Type B pancreatic cell (in vitro differentiated cells): ENCODE measurements around the gene PLEKHA7. TPM values are rescaled to one million over a fixed set of nuclear protein-coding genes. Genes with fewer than 3 reads are reported as not detected.

Experiments
- DNase-seq: peaks from one replicate; pipeline ENCODE4 v3.0.0; 2021; ENCODE audit warnings: mixed read lengths; ENCODE audit not compliant: unreplicated experiment; ENCODE audit errors: extremely low spot score
- H3K27ac Mint-ChIP-seq: 2 replicates; pipeline ENCODE4 v1.8.0; 2021; ENCODE audit warnings: mild to moderate bottlenecking, mixed read lengths
- H3K27me3 Mint-ChIP-seq: 2 replicates; pipeline ENCODE4 v1.8.0; 2021; ENCODE audit warnings: mixed read lengths
- H3K36me3 Mint-ChIP-seq: 2 replicates; pipeline ENCODE4 v1.8.0; 2021; ENCODE audit warnings: mixed read lengths
- H3K4me1 Mint-ChIP-seq: one replicate; pipeline ENCODE4 v1.8.0; 2021; ENCODE audit warnings: mixed read lengths; ENCODE audit not compliant: unreplicated experiment
- H3K4me3 Mint-ChIP-seq: 2 replicates; pipeline ENCODE4 v1.8.0; 2021; ENCODE audit warnings: mild to moderate bottlenecking, mixed read lengths
- H3K9me3 Mint-ChIP-seq: 2 replicates; pipeline ENCODE4 v1.8.0; 2021; ENCODE audit warnings: mixed read lengths
- CTCF ChIP-seq: fragments of 200-600 bp; sonication (generic); conservative IDR thresholded peaks from 2 replicates; pipeline ENCODE4 v1.5.0; 2021; ENCODE audit warnings: antibody characterized with exemption, mild to moderate bottlenecking
- total RNA-seq: library from RNA; stranded (reverse); gene quantifications from 2 replicates; pipeline ENCODE4 v1.2.1, GENCODE V29; 2021; ENCODE audit warnings: low replicate concordance

The PLEKHA7 gene
- total RNA-seq, 1 donor from 2014 or later = 64.7 TPM

GRCh38 chr11:16773981-16774935, 240.0 kb downstream of the PLEKHA7 start:
- H3K36me3 Mint-ChIP-seq = peaks cover 4% of the 10 kb centered on the region
- peak overlapping the region; percentile 41 for H3K27ac Mint-ChIP-seq
- peaks cover 21% of the 10 kb centered on the region for H3K4me1 Mint-ChIP-seq
- DNase-seq = peak; percentile 50
- H3K4me3 Mint-ChIP-seq = no peak overlapping the region
- no peak for TF ChIP-seq CTCF
- no peaks in the 10 kb centered on the region for H3K9me3 Mint-ChIP-seq
- H3K27me3 Mint-ChIP-seq = no peaks in the 10 kb centered on the region

DNA sequence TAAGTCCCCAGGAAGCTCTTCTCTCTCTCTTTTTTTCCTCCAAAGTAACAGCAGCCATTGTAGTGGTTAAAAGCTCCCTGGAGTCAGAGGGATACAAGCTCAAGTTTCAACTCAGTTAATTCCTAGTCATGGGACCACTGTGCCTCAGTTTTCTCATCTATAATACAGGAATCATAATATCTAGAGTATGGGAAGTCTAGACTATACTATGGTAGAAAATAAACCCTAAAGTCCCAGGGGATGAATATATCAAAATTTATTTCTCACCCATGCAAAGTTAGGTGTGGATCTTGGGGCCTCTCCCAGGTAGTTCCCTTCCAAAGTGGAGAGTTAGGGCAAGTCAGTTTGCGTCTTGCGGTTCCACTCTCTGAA, 242.1 kb downstream of the PLEKHA7 start:
- Mint-ChIP-seq H3K27ac (no peak overlapping the region), H3K36me3 (no peaks in the 10 kb centered on the region), H3K9me3 (no peaks in the 10 kb centered on the region), H3K27me3 (no peaks in the 10 kb centered on the region), H3K4me1 (peaks cover 17% of the 10 kb centered on the region), H3K4me3 (no peak overlapping the region)
- no peak for DNase-seq
- no peak for TF ChIP-seq CTCF

DNA sequence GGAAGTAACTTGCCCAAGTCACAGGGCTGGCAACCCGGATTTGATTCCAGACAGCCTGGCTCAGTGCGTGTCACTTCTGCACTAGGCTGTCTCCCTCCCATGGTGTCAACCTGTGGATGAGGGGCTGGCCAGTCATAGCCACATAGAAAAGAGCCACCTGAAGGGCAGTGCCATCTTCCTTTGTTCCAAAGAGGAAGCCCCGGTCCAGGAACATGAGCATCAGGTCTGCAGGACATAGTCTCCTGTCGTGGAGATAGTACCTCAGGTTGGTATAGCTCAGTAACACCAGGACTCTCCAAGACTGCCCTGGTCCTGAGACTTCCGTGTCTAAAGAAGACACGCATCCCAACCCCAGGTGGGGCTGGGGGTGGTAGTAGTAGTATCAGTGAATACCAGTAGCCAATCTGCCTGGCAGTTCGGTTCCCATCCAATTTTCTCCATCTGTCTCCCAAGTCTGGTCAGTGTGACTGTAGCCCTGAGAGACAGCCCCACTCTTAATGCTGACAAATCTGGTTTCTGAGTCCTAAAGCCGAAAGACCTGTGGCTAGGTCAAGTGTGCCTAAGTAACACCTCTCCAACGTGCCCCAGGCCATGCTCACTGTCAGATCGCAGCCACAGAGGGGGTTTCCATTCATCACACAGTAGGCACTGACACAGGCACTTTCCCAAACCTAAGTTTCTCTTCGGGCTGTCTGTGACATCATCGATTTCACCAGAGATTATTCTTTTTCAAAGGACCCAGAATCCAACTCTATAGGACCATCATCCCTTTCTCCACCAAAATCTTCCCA, 242.7 kb downstream of the PLEKHA7 start:
- Mint-ChIP-seq H3K27me3 (no peaks in the 10 kb centered on the region), H3K4me1 (peaks cover 11% of the 10 kb centered on the region), H3K27ac (no peak overlapping the region), H3K4me3 (no peak overlapping the region), H3K9me3 (no peaks in the 10 kb centered on the region), H3K36me3 (no peaks in the 10 kb centered on the region)
- TF ChIP-seq CTCF = no peak
- DNase-seq = peak; percentile 52

GRCh38 chr11:16770016-16770415, 244.2 kb downstream of the PLEKHA7 start:
- TF ChIP-seq CTCF = no peak
- no peak overlapping the region for H3K27ac Mint-ChIP-seq
- no peaks in the 10 kb centered on the region for H3K27me3 Mint-ChIP-seq
- H3K9me3 Mint-ChIP-seq = no peaks in the 10 kb centered on the region
- peak; percentile 50 for DNase-seq
- H3K36me3 Mint-ChIP-seq = no peaks in the 10 kb centered on the region
- H3K4me1 Mint-ChIP-seq = peaks cover 8% of the 10 kb centered on the region
- H3K4me3 Mint-ChIP-seq = no peak overlapping the region

DNA sequence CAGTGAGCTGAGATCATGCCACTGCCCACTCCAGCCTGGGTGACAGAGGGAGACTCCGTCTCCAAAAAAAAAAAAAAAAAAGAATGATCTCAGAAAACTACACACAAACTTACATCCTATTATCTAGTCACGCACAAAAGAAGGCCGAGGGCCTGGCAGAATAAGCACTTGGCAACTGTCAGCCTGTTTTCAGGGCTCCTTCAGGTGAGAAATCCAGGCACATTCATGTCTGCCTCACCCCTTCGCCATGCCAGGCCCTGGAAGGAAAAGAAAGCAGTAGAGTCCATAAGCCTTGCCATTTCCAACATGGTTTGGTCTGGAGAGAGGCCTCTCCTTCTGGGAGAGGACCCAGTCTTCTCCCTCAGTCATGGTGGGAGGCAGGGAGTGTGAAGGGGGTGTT, 244.8 kb downstream of the PLEKHA7 start:
- no peak for DNase-seq
- no peak overlapping the region for H3K4me3 Mint-ChIP-seq
- no peak overlapping the region for H3K27ac Mint-ChIP-seq
- no peaks in the 10 kb centered on the region for H3K27me3 Mint-ChIP-seq
- H3K36me3 Mint-ChIP-seq = no peaks in the 10 kb centered on the region
- peaks cover 2% of the 10 kb centered on the region for H3K4me1 Mint-ChIP-seq
- no peaks in the 10 kb centered on the region for H3K9me3 Mint-ChIP-seq
- no peak for TF ChIP-seq CTCF
